Colonic mucosa (tissue), 4 donors: ENCODE data around the gene WDR76. TPM values are rescaled to one million over a fixed set of nuclear protein-coding genes. Genes with fewer than 3 reads are reported as not detected.

Experiments used
- DNase-seq: peaks from one replicate; pipeline ENCODE4 v3.0.0-alpha.2; 2020
- H3K27ac ChIP-seq: fragments of 200-600 bp; one replicate; pipeline ENCODE4 v1.8.0; 2021
- H3K27me3 ChIP-seq: fragments of 200-600 bp; one replicate; pipeline ENCODE4 v1.8.0; 2021
- H3K36me3 ChIP-seq: fragments of 200-600 bp; one replicate; pipeline ENCODE4 v1.8.0; 2021
- H3K4me1 ChIP-seq: fragments of 200-600 bp; one replicate; pipeline ENCODE4 v1.8.0; 2021; ENCODE audit warnings: mild to moderate bottlenecking
- H3K4me3 ChIP-seq: fragments of 200-600 bp; one replicate; pipeline ENCODE4 v1.8.0; 2021
- H3K9ac ChIP-seq, 2 donors: one replicate each; pipeline ENCODE4 v1.7.0; 2013; ENCODE audit warnings: control low read depth in 2 of 2, low read depth in 2 of 2, low read length in 2 of 2
- H3K9me3 ChIP-seq: fragments of 200-600 bp; one replicate; pipeline ENCODE4 v1.8.0; 2021
- intact Hi-C: fragments of 100-400 bp; cut with DNase I; formaldehyde crosslinking; loops from one replicate; pipeline ENCODE4 v1.14.1; 2022
- total RNA-seq, 2 donors: library from RNA; stranded (reverse); fragmentation: NEBNext Ultra II Directional in 1 of 2; extraction: Animal tissue kit (Norgen Biotek cat#: 25700) in 1 of 2; gene quantifications; one replicate each; pipeline ENCODE4 v1.2.1, GENCODE V29; 2021
- TF ChIP-seq, protein P1 (sequence below): fragments of 200-600 bp; IDR thresholded peaks from one replicate; pipeline ENCODE4 v1.8.0; 2022; ENCODE audit warnings: antibody characterized with exemption, mild to moderate bottlenecking
- donor health status: healthy.
- donor health status: DM: no; HTN: no; CAD: no.
- donor health status: DM: no; HTN: no; CAD: no.

Gene WDR76
- total RNA-seq, 2 donors from 2014 or later: 6.8 to 20.7 TPM

DNA sequence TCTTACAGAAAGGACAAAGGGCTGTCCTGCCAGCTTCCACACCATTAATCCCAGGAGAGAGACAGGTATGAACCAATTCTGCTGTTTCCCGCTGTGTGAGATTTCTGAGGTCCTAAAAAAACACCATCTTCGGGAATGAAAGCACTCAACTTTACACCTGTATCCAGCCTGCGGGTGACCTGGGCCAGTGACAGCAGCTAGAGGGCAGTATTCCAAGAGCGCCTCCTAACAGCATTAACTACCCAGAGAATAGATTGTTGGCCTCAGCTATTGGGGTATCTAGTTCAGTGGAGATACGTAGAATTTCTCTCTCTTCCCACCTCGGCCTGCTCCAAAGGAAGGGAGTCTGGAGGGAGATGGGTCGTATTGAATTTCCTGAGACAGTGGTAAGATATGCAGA lies 55.1 kb downstream of the WDR76 start:
- H3K4me1 ChIP-seq: no peaks in the 10 kb centered on the region
- H3K4me3 ChIP-seq: no peak overlapping the region
- intact Hi-C loops: no loop called here
- no peaks in the 10 kb centered on the region for H3K27me3 ChIP-seq
- no peak for DNase-seq
- TF ChIP-seq, protein P1, sequence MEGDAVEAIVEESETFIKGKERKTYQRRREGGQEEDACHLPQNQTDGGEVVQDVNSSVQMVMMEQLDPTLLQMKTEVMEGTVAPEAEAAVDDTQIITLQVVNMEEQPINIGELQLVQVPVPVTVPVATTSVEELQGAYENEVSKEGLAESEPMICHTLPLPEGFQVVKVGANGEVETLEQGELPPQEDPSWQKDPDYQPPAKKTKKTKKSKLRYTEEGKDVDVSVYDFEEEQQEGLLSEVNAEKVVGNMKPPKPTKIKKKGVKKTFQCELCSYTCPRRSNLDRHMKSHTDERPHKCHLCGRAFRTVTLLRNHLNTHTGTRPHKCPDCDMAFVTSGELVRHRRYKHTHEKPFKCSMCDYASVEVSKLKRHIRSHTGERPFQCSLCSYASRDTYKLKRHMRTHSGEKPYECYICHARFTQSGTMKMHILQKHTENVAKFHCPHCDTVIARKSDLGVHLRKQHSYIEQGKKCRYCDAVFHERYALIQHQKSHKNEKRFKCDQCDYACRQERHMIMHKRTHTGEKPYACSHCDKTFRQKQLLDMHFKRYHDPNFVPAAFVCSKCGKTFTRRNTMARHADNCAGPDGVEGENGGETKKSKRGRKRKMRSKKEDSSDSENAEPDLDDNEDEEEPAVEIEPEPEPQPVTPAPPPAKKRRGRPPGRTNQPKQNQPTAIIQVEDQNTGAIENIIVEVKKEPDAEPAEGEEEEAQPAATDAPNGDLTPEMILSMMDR: peak; percentile 42
- no peak overlapping the region for H3K27ac ChIP-seq
- H3K9me3 ChIP-seq: no peaks in the 10 kb centered on the region
- no peaks in the 10 kb centered on the region for H3K36me3 ChIP-seq
- no peak overlapping the region for H3K9ac ChIP-seq

GRCh38 chr15:43883571-43883970 lies 56.8 kb downstream of the WDR76 start:
- Histone ChIP-seq H3K36me3 (no peaks in the 10 kb centered on the region), H3K27me3 (no peaks in the 10 kb centered on the region), H3K27ac (no peak overlapping the region), H3K9ac (no peak overlapping the region), H3K4me3 (no peak overlapping the region), H3K4me1 (no peaks in the 10 kb centered on the region), H3K9me3 (no peaks in the 10 kb centered on the region)
- intact Hi-C loops: no loop called here
- DNase-seq: no peak
- TF ChIP-seq, protein P1: no peak

GRCh38 chr15:43886558-43886957 lies 59.8 kb downstream of the WDR76 start:
- Histone ChIP-seq H3K36me3 (no peaks in the 10 kb centered on the region), H3K27ac (no peak overlapping the region), H3K9me3 (no peaks in the 10 kb centered on the region), H3K4me1 (no peaks in the 10 kb centered on the region), H3K27me3 (no peaks in the 10 kb centered on the region), H3K9ac (no peak overlapping the region), H3K4me3 (no peak overlapping the region)
- intact Hi-C loops: no loop called here
- no peak for DNase-seq
- TF ChIP-seq, protein P1: no peak

- Histone ChIP-seq H3K9ac (no peak overlapping the region), H3K27me3 (no peaks in the 10 kb centered on the region), H3K36me3 (no peaks in the 10 kb centered on the region), H3K9me3 (no peaks in the 10 kb centered on the region), H3K4me3 (no peak overlapping the region), H3K27ac (no peak overlapping the region), H3K4me1 (no peaks in the 10 kb centered on the region)
- intact Hi-C loops: no loop called here
- no peak for DNase-seq
- TF ChIP-seq, protein P1: no peak
These were observed 61.1 kb downstream of the WDR76 start for GRCh38 chr15:43887901-43888300.

DNA sequence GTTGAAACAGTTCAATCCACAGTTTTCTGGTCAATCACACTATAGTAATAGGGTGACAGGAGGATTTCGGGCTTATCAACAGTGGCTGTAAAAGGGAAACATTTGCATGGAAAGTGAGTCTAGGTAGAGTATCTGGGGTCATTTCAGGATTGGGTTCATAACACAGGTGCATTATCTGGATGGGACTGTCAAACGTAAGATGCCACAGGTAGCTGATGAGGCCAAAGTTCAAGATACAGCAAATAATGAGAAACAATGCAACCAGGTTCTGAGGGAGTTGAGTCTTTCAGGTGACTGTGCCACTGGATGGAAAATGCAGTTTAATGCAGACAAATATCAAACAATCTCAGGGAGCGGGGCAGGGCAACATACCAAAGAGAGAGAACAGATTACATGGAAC lies 62.2 kb downstream of the WDR76 start:
- H3K27ac ChIP-seq: no peak overlapping the region
- intact Hi-C loops: no loop called here

More for the DNA sequence above, 62.2 kb downstream of the WDR76 start:
- Histone ChIP-seq H3K9ac (no peak overlapping the region), H3K4me1 (no peaks in the 10 kb centered on the region), H3K4me3 (no peak overlapping the region), H3K27me3 (no peaks in the 10 kb centered on the region), H3K9me3 (no peaks in the 10 kb centered on the region), H3K36me3 (no peaks in the 10 kb centered on the region)
- no peak for DNase-seq
- TF ChIP-seq, protein P1: no peak
